H1 (cell line): Measurements from ENCODE around the gene AQP7. TPM values are rescaled to one million over a fixed set of nuclear protein-coding genes. Genes with fewer than 3 reads are reported as not detected.

Experiments used
- CTCF ChIA-PET: fragments of 300-600 bp; sonication (Branson Sonifier 250); formaldehyde crosslinking; loops from one replicate; lab custom pipeline; 2021; ENCODE audit not compliant: partially characterized antibody; lab: Charles Lee
- POLR2A ChIA-PET: fragments of 300-600 bp; sonication (Branson Sonifier 250); formaldehyde crosslinking; loops from one replicate; lab custom pipeline; 2021; ENCODE audit warnings: inconsistent platforms; ENCODE audit not compliant: partially characterized antibody; lab: Charles Lee
- DNase-seq, 2 experiments: peaks; one replicate each; pipeline versions ENCODE4 v3.0.0 to v3.0.0-alpha.2; 2010 to 2022; ENCODE audit warnings: low spot score in 2 of 2, low read depth in 1 of 2, mixed read lengths in 1 of 2
- FAIRE-seq: peaks from 2 replicates; lab custom pipeline; 2011; peaks lifted over from hg19 to GRCh38; lab: Jason Lieb, UNC
- H2AFZ ChIP-seq: 2 replicates; pipeline ENCODE4 v1.8.1; 2012; ENCODE audit warnings: low read length, inconsistent platforms
- H2AK5ac ChIP-seq: 2 replicates; pipeline ENCODE4 v1.6.1; 2013; ENCODE audit warnings: low read depth, low read length
- H2BK120ac ChIP-seq: replicated peaks from 2 replicates; pipeline ENCODE3; 2013; ENCODE audit warnings: low read depth, low read length, inconsistent platforms
- H2BK12ac ChIP-seq: 2 replicates; pipeline ENCODE4 v1.6.1; 2013; ENCODE audit warnings: low read depth, low read length
- H2BK15ac ChIP-seq: 2 replicates; pipeline ENCODE4 v1.6.1; 2013; ENCODE audit warnings: low read length
- H2BK20ac ChIP-seq: 2 replicates; pipeline ENCODE4 v1.6.1; 2013; ENCODE audit warnings: low read length
- H2BK5ac ChIP-seq: 2 replicates; pipeline ENCODE4 v1.6.1; 2013; ENCODE audit warnings: low read depth, low read length
- H3K14ac ChIP-seq: 2 replicates; pipeline ENCODE4 v1.6.1; 2013; ENCODE audit warnings: inconsistent platforms; ENCODE audit not compliant: insufficient read length
- H3K18ac ChIP-seq: 2 replicates; pipeline ENCODE4 v1.6.1; 2013; ENCODE audit warnings: low read length; ENCODE audit errors: extremely low read depth
- H3K23ac ChIP-seq: 2 replicates; pipeline ENCODE4 v1.6.1; 2013; ENCODE audit warnings: inconsistent platforms; ENCODE audit not compliant: insufficient read length
- H3K23me2 ChIP-seq: 2 replicates; pipeline ENCODE4 v1.6.1; 2013; ENCODE audit warnings: low read depth, low read length
- H3K27ac ChIP-seq: 2 replicates; pipeline ENCODE4 v1.6.1; 2011; ENCODE audit warnings: low read depth, low read length, inconsistent platforms
- H3K27me3 ChIP-seq, 4 experiments: replicated peaks in 1 of 4; 1 replicate in 1 of 4; 2 replicates in 3 of 4; pipeline versions ENCODE4 v1.6.1 to v1.8.1; 2011 to 2013; ENCODE audit warnings: low read length in 3 of 4, mild to moderate bottlenecking in 3 of 4, inconsistent platforms in 2 of 4, mixed read lengths in 2 of 4, moderate library complexity in 1 of 4; ENCODE audit not compliant: control insufficient read depth in 3 of 4, insufficient read depth in 3 of 4; ENCODE audit errors: extremely low read depth in 1 of 4
- H3K36me3 ChIP-seq, 4 experiments: 2 replicates each; pipeline versions ENCODE4 v1.6.1 to v1.8.1; 2011 to 2013; ENCODE audit warnings: mild to moderate bottlenecking in 4 of 4, low read length in 3 of 4, moderate library complexity in 2 of 4, control low read depth in 1 of 4, inconsistent platforms in 1 of 4; ENCODE audit not compliant: insufficient read depth in 4 of 4, control insufficient read depth in 2 of 4
- H3K4ac ChIP-seq: replicated peaks from 2 replicates; pipeline ENCODE3; 2013; ENCODE audit warnings: low read length, low read depth, mixed read lengths, inconsistent platforms; ENCODE audit not compliant: insufficient read length
- H3K4me1 ChIP-seq, 4 experiments: replicated peaks in 1 of 4; 1 replicate in 1 of 4; 2 replicates in 3 of 4; pipeline versions ENCODE4 v1.6.1 to v1.8.1; 2011 to 2013; ENCODE audit warnings: low read length in 3 of 4, inconsistent platforms in 2 of 4, mixed read lengths in 1 of 4; ENCODE audit not compliant: insufficient read depth in 4 of 4, control insufficient read depth in 3 of 4
- H3K4me2 ChIP-seq, 2 experiments: 2 replicates each; pipeline versions ENCODE4 v1.6.1 to v1.8.1; 2011 to 2013; ENCODE audit warnings: low read depth in 2 of 2, low read length in 2 of 2, control low read depth in 1 of 2, inconsistent platforms in 1 of 2, mild to moderate bottlenecking in 1 of 2; ENCODE audit not compliant: insufficient read depth in 1 of 2
- H3K4me3 ChIP-seq, 4 experiments: fragments of 200-600, 300-600 bp in 1 of 4; sonication (generic), shearing (Covaris generic), sonication (Bioruptor Twin) in 1 of 4; 2 replicates each; pipeline versions ENCODE4 v1.5.1 to v1.8.1; 2011 to 2016; ENCODE audit warnings: low read length in 4 of 4, low read depth in 3 of 4, control low read depth in 2 of 4, inconsistent platforms in 2 of 4, mild to moderate bottlenecking in 2 of 4, mixed read lengths in 1 of 4, moderate library complexity in 1 of 4; ENCODE audit not compliant: insufficient read depth in 2 of 4; ENCODE audit errors: extremely low read depth in 1 of 4
- H3K56ac ChIP-seq: replicated peaks from 2 replicates; pipeline ENCODE3; 2013; ENCODE audit warnings: low read depth, mild to moderate bottlenecking, mixed read lengths, low read length, inconsistent platforms; ENCODE audit not compliant: insufficient read length
- H3K79me1 ChIP-seq: 2 replicates; pipeline ENCODE4 v1.6.1; 2013; ENCODE audit warnings: low read depth, low read length, control low read depth
- H3K79me2 ChIP-seq, 2 experiments: 2 replicates each; pipeline versions ENCODE4 v1.6.1 to v1.8.1; 2012 to 2013; ENCODE audit warnings: low read length in 2 of 2, mild to moderate bottlenecking in 2 of 2, inconsistent platforms in 1 of 2; ENCODE audit not compliant: insufficient read depth in 2 of 2, control insufficient read depth in 1 of 2
- H3K9ac ChIP-seq, 4 experiments: replicated peaks in 1 of 4; 1 replicate in 1 of 4; 2 replicates in 3 of 4; pipeline versions ENCODE4 v1.6.1 to v1.8.1; 2011 to 2013; ENCODE audit warnings: low read depth in 3 of 4, low read length in 3 of 4, control low read depth in 2 of 4, mild to moderate bottlenecking in 2 of 4, moderate library complexity in 2 of 4, inconsistent platforms in 1 of 4; ENCODE audit errors: extremely low read depth in 1 of 4
- H3K9me3 ChIP-seq, 2 experiments: 2 replicates each; pipeline versions ENCODE4 v1.6.1 to v1.8.1; 2012 to 2013; ENCODE audit warnings: mild to moderate bottlenecking in 2 of 2, moderate library complexity in 2 of 2, control low read depth in 1 of 2, inconsistent platforms in 1 of 2, low read depth in 1 of 2, low read length in 1 of 2, mixed read lengths in 1 of 2; ENCODE audit not compliant: insufficient read depth in 2 of 2
- H4K20me1 ChIP-seq, 2 experiments: replicated peaks in 1 of 2; 2 replicates each; pipeline versions ENCODE3 to v1.8.1; 2011 to 2013; ENCODE audit warnings: inconsistent platforms in 2 of 2, low read length in 2 of 2, mild to moderate bottlenecking in 1 of 2; ENCODE audit not compliant: insufficient read depth in 2 of 2, control insufficient read depth in 1 of 2
- H4K5ac ChIP-seq: 2 replicates; pipeline ENCODE4 v1.6.1; 2013; ENCODE audit warnings: low read length, low read depth, mixed read lengths, inconsistent platforms; ENCODE audit not compliant: insufficient read length
- H4K8ac ChIP-seq: 2 replicates; pipeline ENCODE4 v1.8.0; 2013; ENCODE audit warnings: mild to moderate bottlenecking, moderate library complexity, low read length, inconsistent platforms; ENCODE audit not compliant: insufficient read depth; ENCODE audit errors: extremely low read depth
- H4K91ac ChIP-seq: replicated peaks from 2 replicates; pipeline ENCODE3; 2013; ENCODE audit warnings: low read length, mixed read lengths, inconsistent platforms; ENCODE audit not compliant: insufficient read length
- BACH1 ChIP-seq: IDR thresholded peaks from 2 replicates; pipeline ENCODE4 v1.6.1; 2012; ENCODE audit warnings: low read length, improper control_type of control experiment
- CBX8 ChIP-seq: fragments of 300-800, 300-1000 bp; sonication (generic); IDR thresholded peaks from 2 replicates; pipeline ENCODE4 v1.7.1; 2016; ENCODE audit warnings: low read depth, low read length, borderline replicate concordance
- CHD1 ChIP-seq: IDR thresholded peaks from 2 replicates; pipeline ENCODE4 v1.6.1; 2012; ENCODE audit warnings: low read depth, low read length, improper control_type of control experiment
- KDM1A ChIP-seq: fragments of 200-600, 300-600 bp; sonication (generic); IDR thresholded peaks from 2 replicates; pipeline ENCODE4 v1.7.1; 2016; ENCODE audit warnings: mild to moderate bottlenecking, low read length, borderline replicate concordance
- MAFK ChIP-seq: IDR thresholded peaks from 2 replicates; pipeline ENCODE4 v1.6.1; 2012; ENCODE audit warnings: low read depth, mild to moderate bottlenecking, improper control_type of control experiment, low read length
- MAX ChIP-seq: IDR thresholded peaks from 2 replicates; pipeline ENCODE4 v1.6.1; 2012; ENCODE audit warnings: inconsistent platforms
- POLR2AphosphoS5 ChIP-seq: IDR thresholded peaks from 2 replicates; pipeline ENCODE4 v1.6.1; 2011; ENCODE audit warnings: low read depth, low read length
- RNF2 ChIP-seq: fragments of 200-900, 300-1000 bp; sonication (generic); IDR thresholded peaks from 2 replicates; pipeline ENCODE4 v1.7.1; 2016; ENCODE audit warnings: borderline replicate concordance, low read depth, mild to moderate bottlenecking, antibody characterized with exemption, low read length; ENCODE audit not compliant: poor library complexity, severe bottlenecking; ENCODE audit errors: missing control alignments
- TCF12 ChIP-seq: IDR thresholded peaks from 2 replicates; pipeline ENCODE4 v1.6.1; 2011; ENCODE audit warnings: low read depth, mild to moderate bottlenecking, low read length
- WGBS, 2 experiments: shearing (Covaris generic) in 1 of 2; methylation state at CpG; one replicate each; pipeline versions ENCODE4 v1.1.6 to v1.1.7; 2013 to 2015; ENCODE audit warnings: low lambda C conversion rate in 2 of 2, mixed read lengths in 2 of 2, inconsistent platforms in 1 of 2, low coverage in 1 of 2, missing lambda C conversion rate in 1 of 2; ENCODE audit not compliant: insufficient replicate concordance in 2 of 2, insufficient coverage in 1 of 2, insufficient read length in 1 of 2; ENCODE audit errors: extremely low coverage in 1 of 2, missing lambda C conversion rate in 1 of 2; 5-methylcytosine and 5-hydroxymethylcytosine counted together
- polyA plus RNA-seq, 7 experiments: library from polyadenylated mRNA; depleted of rRNA in 3 of 7; stranded (reverse) in 5 of 7; unstranded in 2 of 7; fragments of >200 nt in 5 of 7; fragments of 200-250 nt in 2 of 7; gene quantifications; 1 replicate in 5 of 7; 2 replicates in 1 of 7; 4 replicates in 1 of 7; pipeline versions ENCODE4 v1.2.1 to v1.2.3, GENCODE V29; 2011 to 2013; ENCODE audit warnings: missing spikeins in 2 of 7, mixed read lengths in 2 of 7
- total RNA-seq: library from RNA; stranded (reverse); fragmentation: NEBNext Ultra II Directional; extraction: Animal tissue kit (Norgen Biotek cat#: 25700); gene quantifications from 2 replicates; pipeline ENCODE4 v1.2.1, GENCODE V29; 2021
- TF ChIP-seq, protein P1 (sequence below), 3 experiments: IDR thresholded peaks; 1 replicate in 2 of 3; 2 replicates in 1 of 3; pipeline versions ENCODE4 v1.5.1 to v1.6.1; 2011; ENCODE audit warnings: low read length in 3 of 3, mild to moderate bottlenecking in 3 of 3, inconsistent platforms in 2 of 3, low read depth in 1 of 3, moderate library complexity in 1 of 3; ENCODE audit not compliant: insufficient read depth in 1 of 3; ENCODE audit errors: control extremely low read depth in 1 of 3

Gene AQP7
- total and polyA plus RNA-seq, 2 of the 8 experiments (the other 6 are each of a cell fraction or from before 2014, with no cell fraction given) = not detected

GRCh38 chr9:33449715-33450114 is 47.3 kb upstream of the AQP7 start:
- no peak overlapping the region for H3K56ac ChIP-seq
- H2AFZ ChIP-seq = no peak overlapping the region
- H2BK12ac ChIP-seq = no peak overlapping the region
- WGBS, 2 experiments = 90% methylated on average over 5 of the region's 5 CpGs; no CpG with 5 or more reads in 1 of the 2 experiments
- H2BK15ac ChIP-seq = no peak overlapping the region
- H3K4ac ChIP-seq = no peak overlapping the region
- H2BK20ac ChIP-seq = no peak overlapping the region
- H2BK5ac ChIP-seq = no peak overlapping the region
- no peak for DNase-seq
- no peak overlapping the region for H4K8ac ChIP-seq
- no peak for FAIRE-seq
- no peak overlapping the region for H3K27ac ChIP-seq
- H3K14ac ChIP-seq = no peak overlapping the region
- H3K4me3 ChIP-seq = no peak overlapping the region
- H3K4me1 ChIP-seq = peaks cover 0 to 33% (median 15%) of the 10 kb centered on the region in 4 experiments; a peak in 6 of 7 replicates
- peaks cover 0 to 23% (median 12%) of the 10 kb centered on the region in 4 experiments; a peak in 5 of 7 replicates for H3K27me3 ChIP-seq
- H3K9me3 ChIP-seq = no peaks in the 10 kb centered on the region
- no peak overlapping the region for H2BK120ac ChIP-seq
- ChIA-PET POLR2A (interaction anchor here (0.8 to 1.3 kb wide), 2 partner anchors 11 to 27 kb away, joined by 3 read pairs; no protein-coding TSS in a partner anchor), CTCF (interaction anchor here (1.2 to 21.6 kb wide), 9 partner anchors 12 to 76 kb away, joined by 3 to 358 read pairs (median 52); partner anchors contain the start of genes AQP7 and NOL6)
- no peak overlapping the region for H4K5ac ChIP-seq
- H3K23me2 ChIP-seq = peaks cover 10% of the 10 kb centered on the region; the same call in 1 of the 2 replicates
- no peak overlapping the region for H2AK5ac ChIP-seq
- H4K91ac ChIP-seq = no peak overlapping the region
- H4K20me1 ChIP-seq = no peaks in the 10 kb centered on the region
- no peaks in the 10 kb centered on the region for H3K79me1 ChIP-seq
- H3K18ac ChIP-seq = no peak overlapping the region
- no peak overlapping the region for H3K23ac ChIP-seq
- H3K36me3 ChIP-seq = no peaks in the 10 kb centered on the region
- no peak overlapping the region for H3K9ac ChIP-seq
- no peak overlapping the region for H3K4me2 ChIP-seq
- H3K79me2 ChIP-seq = no peaks in the 10 kb centered on the region
- TF ChIP-seq RNF2 = no peak
- TF ChIP-seq KDM1A = no peak
- TF ChIP-seq MAFK = no peak
- no peak for TF ChIP-seq TCF12
- TF ChIP-seq BACH1 = no peak
- TF ChIP-seq CHD1 = no peak
- no peak for TF ChIP-seq CBX8
- TF ChIP-seq POLR2AphosphoS5 = no peak
- TF ChIP-seq, protein P1, sequence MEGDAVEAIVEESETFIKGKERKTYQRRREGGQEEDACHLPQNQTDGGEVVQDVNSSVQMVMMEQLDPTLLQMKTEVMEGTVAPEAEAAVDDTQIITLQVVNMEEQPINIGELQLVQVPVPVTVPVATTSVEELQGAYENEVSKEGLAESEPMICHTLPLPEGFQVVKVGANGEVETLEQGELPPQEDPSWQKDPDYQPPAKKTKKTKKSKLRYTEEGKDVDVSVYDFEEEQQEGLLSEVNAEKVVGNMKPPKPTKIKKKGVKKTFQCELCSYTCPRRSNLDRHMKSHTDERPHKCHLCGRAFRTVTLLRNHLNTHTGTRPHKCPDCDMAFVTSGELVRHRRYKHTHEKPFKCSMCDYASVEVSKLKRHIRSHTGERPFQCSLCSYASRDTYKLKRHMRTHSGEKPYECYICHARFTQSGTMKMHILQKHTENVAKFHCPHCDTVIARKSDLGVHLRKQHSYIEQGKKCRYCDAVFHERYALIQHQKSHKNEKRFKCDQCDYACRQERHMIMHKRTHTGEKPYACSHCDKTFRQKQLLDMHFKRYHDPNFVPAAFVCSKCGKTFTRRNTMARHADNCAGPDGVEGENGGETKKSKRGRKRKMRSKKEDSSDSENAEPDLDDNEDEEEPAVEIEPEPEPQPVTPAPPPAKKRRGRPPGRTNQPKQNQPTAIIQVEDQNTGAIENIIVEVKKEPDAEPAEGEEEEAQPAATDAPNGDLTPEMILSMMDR (IDR thresholded peaks at IDR 0.05; ENCODE audit: control extremely low read depth in 1 of 3, insufficient read depth in 1 of 3, low read depth in 1 of 3, low read length in 3 of 3) = no peak
- no peak for TF ChIP-seq MAX
